Measurements from ENCODE around the gene MC1R.

DNA sequence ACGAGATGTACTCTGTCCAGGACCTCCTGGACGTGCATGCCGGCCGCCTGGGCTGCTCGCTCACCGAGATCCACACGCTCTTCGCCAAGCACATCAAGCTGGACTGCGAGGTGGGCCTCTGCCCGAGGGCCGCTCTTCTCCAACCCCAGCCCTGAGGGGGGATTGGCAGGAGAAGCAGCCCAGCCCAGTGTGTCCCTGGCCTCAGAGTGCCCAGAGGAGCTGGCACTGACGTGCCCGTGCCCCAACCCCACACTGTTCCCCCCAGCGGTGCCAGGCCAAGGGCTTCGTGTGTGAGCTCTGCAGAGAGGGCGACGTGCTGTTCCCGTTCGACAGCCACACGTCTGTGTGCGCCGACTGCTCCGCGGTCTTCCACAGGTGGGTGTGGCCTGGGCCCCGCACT, 45.5 kb downstream of the MC1R start:
- TF ChIP-seq CTCF (IDR thresholded peaks at IDR 0.05) (no peak), POLR2A (IDR thresholded peaks at IDR 0.05) (no peak)

Data from right lobe of liver (tissue), 4 donors.